Liver (tissue), 9 donors: ENCODE results near the gene EPHB2. TPM values are rescaled to one million over a fixed set of nuclear protein-coding genes. Genes with fewer than 3 reads are reported as not detected.

Experiments
- DNase-seq: peaks from one replicate; pipeline ENCODE4 v3.0.0-alpha.2; 2017; ENCODE audit warnings: low spot score
- H3K27ac ChIP-seq, 2 donors: one replicate each; pipeline ENCODE4 v1.7.0; 2013; ENCODE audit warnings: inconsistent platforms in 2 of 2, low read length in 2 of 2, control low read depth in 1 of 2, low read depth in 1 of 2, mild to moderate bottlenecking in 1 of 2
- H3K27me3 ChIP-seq, 4 donors: one replicate each; pipeline versions ENCODE4 v1.6.1 to v1.7.0; 2013; ENCODE audit warnings: low read length in 3 of 4, inconsistent platforms in 1 of 4, mild to moderate bottlenecking in 1 of 4, moderate library complexity in 1 of 4; ENCODE audit not compliant: control insufficient read depth in 4 of 4, insufficient read depth in 4 of 4
- H3K36me3 ChIP-seq, 4 donors: one replicate each; pipeline versions ENCODE4 v1.6.1 to v1.7.0; 2013; ENCODE audit warnings: low read length in 3 of 4, mild to moderate bottlenecking in 3 of 4, low read depth in 1 of 4, moderate library complexity in 1 of 4; ENCODE audit not compliant: control insufficient read depth in 4 of 4, insufficient read depth in 3 of 4
- H3K4me1 ChIP-seq, 4 donors: one replicate each; pipeline versions ENCODE4 v1.6.1 to v1.7.0; 2013; ENCODE audit warnings: low read length in 3 of 4, mild to moderate bottlenecking in 3 of 4, moderate library complexity in 1 of 4; ENCODE audit not compliant: control insufficient read depth in 4 of 4, insufficient read depth in 4 of 4
- H3K4me3 ChIP-seq, 3 donors: one replicate each; pipeline versions ENCODE4 v1.6.1 to v1.7.0; 2013; ENCODE audit warnings: low read length in 3 of 3, control low read depth in 1 of 3, low read depth in 1 of 3, mild to moderate bottlenecking in 1 of 3
- H3K9ac ChIP-seq, 2 donors: one replicate each; pipeline ENCODE4 v1.7.0; 2013; ENCODE audit warnings: low read length in 2 of 2, mild to moderate bottlenecking in 2 of 2, moderate library complexity in 2 of 2, control low read depth in 1 of 2, low read depth in 1 of 2
- H3K9me3 ChIP-seq, 4 donors: one replicate each; pipeline versions ENCODE4 v1.6.1 to v1.7.0; 2013; ENCODE audit warnings: low read length in 3 of 4; ENCODE audit not compliant: control insufficient read depth in 4 of 4
- ATF3 ChIP-seq: IDR thresholded peaks from 2 replicates; pipeline ENCODE4 v1.6.1; 2016; ENCODE audit warnings: antibody characterized with exemption
- CTCF ChIP-seq: fragments of 150-350 bp; IDR thresholded peaks from 2 replicates; pipeline ENCODE4 v1.5.1; 2017; ENCODE audit warnings: improper control_type of control experiment, low read depth, low read length; ENCODE audit not compliant: missing input control
- FOXA1 ChIP-seq: IDR thresholded peaks from 2 replicates; pipeline ENCODE4 v1.6.1; 2016; ENCODE audit warnings: antibody characterized with exemption
- FOXA2 ChIP-seq: IDR thresholded peaks from 2 replicates; pipeline ENCODE4 v1.6.1; 2016; ENCODE audit warnings: antibody characterized with exemption
- GABPA ChIP-seq, 2 donors: IDR thresholded peaks in 1 of 2; conservative IDR thresholded peaks in 1 of 2; 2 replicates each; pipeline ENCODE4 v1.6.1; 2016; ENCODE audit warnings: antibody characterized with exemption in 2 of 2, mild to moderate bottlenecking in 1 of 2, moderate library complexity in 1 of 2
- HNF4A ChIP-seq, 2 donors: conservative IDR thresholded peaks; 2 replicates each; pipeline ENCODE4 v1.6.1; 2016; ENCODE audit warnings: antibody characterized with exemption in 2 of 2, mild to moderate bottlenecking in 2 of 2
- HNF4G ChIP-seq: IDR thresholded peaks from 2 replicates; pipeline ENCODE4 v1.6.1; 2016; ENCODE audit warnings: antibody characterized with exemption
- JUND ChIP-seq, 2 donors: IDR thresholded peaks; 2 replicates each; pipeline ENCODE4 v1.6.1; 2016; ENCODE audit warnings: antibody characterized with exemption in 2 of 2
- NR2F2 ChIP-seq: IDR thresholded peaks from 2 replicates; pipeline ENCODE4 v1.6.1; 2016; ENCODE audit warnings: antibody characterized with exemption
- RAD21 ChIP-seq, 2 donors: IDR thresholded peaks; 2 replicates each; pipeline ENCODE4 v1.6.1; 2016; ENCODE audit warnings: antibody characterized with exemption in 2 of 2, mild to moderate bottlenecking in 2 of 2
- REST ChIP-seq: IDR thresholded peaks from 2 replicates; pipeline ENCODE4 v1.6.1; 2016; ENCODE audit warnings: antibody characterized with exemption, mild to moderate bottlenecking
- RXRA ChIP-seq, 2 donors: IDR thresholded peaks; 2 replicates each; pipeline ENCODE4 v1.6.1; 2017 to 2018; ENCODE audit warnings: antibody characterized with exemption in 2 of 2, mild to moderate bottlenecking in 1 of 2
- SP1 ChIP-seq: IDR thresholded peaks from 2 replicates; pipeline ENCODE4 v1.6.1; 2018; ENCODE audit warnings: antibody characterized with exemption, mild to moderate bottlenecking
- TAF1 ChIP-seq: conservative IDR thresholded peaks from 2 replicates; pipeline ENCODE4 v1.6.1; 2016; ENCODE audit warnings: antibody characterized with exemption, mild to moderate bottlenecking
- YY1 ChIP-seq: IDR thresholded peaks from 2 replicates; pipeline ENCODE4 v1.6.1; 2016; ENCODE audit warnings: antibody characterized with exemption, mild to moderate bottlenecking
- ZBTB33 ChIP-seq: IDR thresholded peaks from 2 replicates; pipeline ENCODE4 v1.6.1; 2016; ENCODE audit warnings: antibody characterized with exemption
- WGBS: extraction: QIAGEN DNeasy Blood & Tissue Kit; methylation state at CpG from one replicate; pipeline ENCODE4 v1.1.7; 2013; 5-methylcytosine and 5-hydroxymethylcytosine counted together
- polyA plus RNA-seq, 2 donors: library from polyadenylated mRNA; stranded (reverse) in 1 of 2; unstranded in 1 of 2; fragments of 200-250 nt in 1 of 2; fragments of >200 nt in 1 of 2; fragmentation: Nextera tagmentation in 1 of 2; extraction: Ambion mirVana in 1 of 2; gene quantifications; one replicate each; pipeline versions ENCODE4 v1.2.1 to v1.2.3, GENCODE V29; 2013 to 2015
- total RNA-seq, 2 donors: library from RNA; depleted of rRNA; stranded (reverse); fragments of >200 nt; gene quantifications; one replicate each; pipeline ENCODE4 v1.2.3, GENCODE V29; 2014
- donor health status: healthy.
- donor health status: healthy.
- donor health status: healthy.
- donor health status: healthy.
- donor health status: healthy.

EPHB2 gene
- total and polyA plus RNA-seq, 4 donors = 0.07 to 1.0 (median 0.38) TPM

- TF ChIP-seq GABPA (IDR thresholded peaks at IDR 0.05 in 1 of 2, conservative IDR thresholded peaks at IDR 0.05 in 1 of 2) = no peak
- no peak for TF ChIP-seq JUND (IDR thresholded peaks at IDR 0.05)
- no peak for TF ChIP-seq ATF3
- no peak for TF ChIP-seq YY1
- no peak for TF ChIP-seq CTCF
- TF ChIP-seq FOXA1 = no peak
- TF ChIP-seq RAD21 (IDR thresholded peaks at IDR 0.05) = no peak
- TF ChIP-seq NR2F2 = no peak
- no peak for TF ChIP-seq HNF4A (conservative IDR thresholded peaks at IDR 0.05)
- TF ChIP-seq RXRA (IDR thresholded peaks at IDR 0.05) = no peak
- 92% methylated on average over 7 of the region's 7 CpGs for WGBS
- Histone ChIP-seq H3K36me3 (no peaks in the 10 kb centered on the region), H3K4me1 (no peaks in the 10 kb centered on the region), H3K27me3 (no peaks in the 10 kb centered on the region), H3K4me3 (no peak overlapping the region), H3K9me3 (no peaks in the 10 kb centered on the region), H3K27ac (no peak overlapping the region), H3K9ac (no peak overlapping the region)
- no peak for DNase-seq
Observed at GRCh38 chr1:22887491-22887890, 176.9 kb downstream of the EPHB2 start.

- Histone ChIP-seq H3K4me1 (no peaks in the 10 kb centered on the region), H3K36me3 (no peaks in the 10 kb centered on the region), H3K9ac (no peak overlapping the region), H3K4me3 (no peak overlapping the region), H3K9me3 (no peaks in the 10 kb centered on the region), H3K27ac (no peak overlapping the region), H3K27me3 (no peaks in the 10 kb centered on the region)
- 68% methylated on average over 8 of the region's 8 CpGs for WGBS
- no peak for TF ChIP-seq FOXA1
- TF ChIP-seq REST = no peak
- TF ChIP-seq ZBTB33 = no peak
- TF ChIP-seq FOXA2 = no peak
- no peak for TF ChIP-seq HNF4A (conservative IDR thresholded peaks at IDR 0.05)
- no peak for TF ChIP-seq RXRA (IDR thresholded peaks at IDR 0.05)
- no peak for TF ChIP-seq SP1
- TF ChIP-seq TAF1 = no peak
- no peak for TF ChIP-seq YY1
- no peak for TF ChIP-seq NR2F2
- no peak for TF ChIP-seq HNF4G
- TF ChIP-seq CTCF = no peak
- no peak for TF ChIP-seq JUND (IDR thresholded peaks at IDR 0.05)
- no peak for TF ChIP-seq RAD21 (IDR thresholded peaks at IDR 0.05)
- DNase-seq = no peak
Observed at GRCh38 chr1:22888320-22889075, 177.9 kb downstream of the EPHB2 start.
